ENCODE results near the gene TMEM263. TPM values are rescaled to one million over a fixed set of nuclear protein-coding genes. Genes with fewer than 3 reads are reported as not detected.
A peak's percentile ranks its signal among the peaks of the same experiment; 100 is the strongest.

TMEM263 gene
- total and polyA plus RNA-seq, 9 of the 15 experiments (the other 6 are each of a cell fraction or from before 2014, with no cell fraction given) = 12.6 to 36.7 (median 24.4) TPM

- TF ChIP-seq NR0B1 (IDR thresholded peaks at IDR 0.05; ENCODE audit: partially characterized antibody) (no peak), PTTG1 (tag; IDR thresholded peaks at IDR 0.05; ENCODE audit: low read depth) (no peak), CTBP1 (IDR thresholded peaks at IDR 0.05; ENCODE audit: borderline replicate concordance) (peak; percentile 13; the same call in 1 of the 2 replicates), RB1 (IDR thresholded peaks at IDR 0.05; ENCODE audit: low read depth) (peak; percentile 28; the same call in 1 of the 2 replicates), SNIP1 (IDR thresholded peaks at IDR 0.05; ENCODE audit: low read depth) (no peak), ZNF644 (tag; IDR thresholded peaks at IDR 0.05; ENCODE audit: low read depth) (no peak), ZNF512 (tag; IDR thresholded peaks at IDR 0.05) (no peak), E2F3 (CRISPR knock-in tag; IDR thresholded peaks at IDR 0.05) (no peak), ARID4B (CRISPR knock-in tag; IDR thresholded peaks at IDR 0.05) (peak; percentile 67), GMEB1 (CRISPR knock-in tag; IDR thresholded peaks at IDR 0.05) (peak; percentile 24; the same call in 1 of the 2 replicates), ETV1 (tag; conservative IDR thresholded peaks at IDR 0.05; ENCODE audit: low read depth) (no peak), MIER1 (IDR thresholded peaks at IDR 0.05; ENCODE audit: low read depth) (no peak), ZFP1 (CRISPR knock-in tag; IDR thresholded peaks at IDR 0.05) (no peak), BRCA1 (IDR thresholded peaks at IDR 0.05) (no peak), BRCA1 (CRISPR knock-in tag; IDR thresholded peaks at IDR 0.05) (no peak), ZNF507 (tag; conservative IDR thresholded peaks at IDR 0.05) (no peak), ZNF75A (CRISPR knock-in tag; IDR thresholded peaks at IDR 0.05) (no peak), HEY1 (CRISPR knock-in tag; IDR thresholded peaks at IDR 0.05; ENCODE audit: borderline replicate concordance) (no peak)
Observed at GRCh38 chr12:106986625-106987389, 31.1 kb downstream of the TMEM263 start, which contains the start of gene MTERF2 (continued).
